ENCODE results near the gene FARP1.

GRCh38 chr13:98413796-98414195 is 270.9 kb downstream of the FARP1 start:
- no peak for TF ChIP-seq GATA2 (IDR thresholded peaks at IDR 0.05; ENCODE audit: low read depth, low read length)
- TF ChIP-seq GATA3 (IDR thresholded peaks at IDR 0.05; ENCODE audit: low read depth, low read length) = no peak

All from SH-SY5Y (cell line).